ENCODE data around the gene TRAF3.

Gene TRAF3

GRCh38 chr14:102805941-102806340 is 28.7 kb downstream of the TRAF3 start:
- Histone ChIP-seq H3K36me3 (ENCODE audit: control insufficient read depth, insufficient read depth, low read length) (no peaks in the 10 kb centered on the region), H3K4me1 (ENCODE audit: control insufficient read depth, insufficient read depth, low read length) (no peaks in the 10 kb centered on the region), H3K9ac (ENCODE audit: low read length) (no peak overlapping the region), H3K27me3 (ENCODE audit: control insufficient read depth, insufficient read depth, low read length) (no peaks in the 10 kb centered on the region), H3K27ac (ENCODE audit: low read depth, low read length) (no peak overlapping the region), H3K4me3 (ENCODE audit: low read length) (no peak overlapping the region)

GRCh38 chr14:102806447-102806846 is 29.2 kb downstream of the TRAF3 start:
- Histone ChIP-seq H3K27me3 (ENCODE audit: control insufficient read depth, insufficient read depth, low read length) (no peaks in the 10 kb centered on the region), H3K9ac (ENCODE audit: low read length) (no peak overlapping the region), H3K4me1 (ENCODE audit: control insufficient read depth, insufficient read depth, low read length) (no peaks in the 10 kb centered on the region), H3K27ac (ENCODE audit: low read depth, low read length) (no peak overlapping the region), H3K36me3 (ENCODE audit: control insufficient read depth, insufficient read depth, low read length) (no peaks in the 10 kb centered on the region), H3K4me3 (ENCODE audit: low read length) (no peak overlapping the region)

- Histone ChIP-seq H3K36me3 (ENCODE audit: control insufficient read depth, insufficient read depth, low read length) (no peaks in the 10 kb centered on the region), H3K27ac (ENCODE audit: low read depth, low read length) (no peak overlapping the region), H3K9ac (ENCODE audit: low read length) (no peak overlapping the region), H3K4me1 (ENCODE audit: control insufficient read depth, insufficient read depth, low read length) (no peaks in the 10 kb centered on the region), H3K27me3 (ENCODE audit: control insufficient read depth, insufficient read depth, low read length) (no peaks in the 10 kb centered on the region), H3K4me3 (ENCODE audit: low read length) (no peak overlapping the region)
Measured at GRCh38 chr14:102807013-102807406, 29.8 kb downstream of the TRAF3 start.

- H3K27ac ChIP-seq (ENCODE audit: low read depth, low read length), result no peak overlapping the region
- H3K36me3 ChIP-seq (ENCODE audit: control insufficient read depth, insufficient read depth, low read length), result no peaks in the 10 kb centered on the region
- H3K27me3 ChIP-seq (ENCODE audit: control insufficient read depth, insufficient read depth, low read length), result no peaks in the 10 kb centered on the region
- no peak overlapping the region for H3K9ac ChIP-seq (ENCODE audit: low read length)
- H3K4me3 ChIP-seq (ENCODE audit: low read length), result no peak overlapping the region
- H3K4me1 ChIP-seq (ENCODE audit: control insufficient read depth, insufficient read depth, low read length), result no peaks in the 10 kb centered on the region
Measured at GRCh38 chr14:102809870-102810269, 32.6 kb downstream of the TRAF3 start.

GRCh38 chr14:102810523-102810922 is 33.3 kb downstream of the TRAF3 start:
- H3K4me3 ChIP-seq (ENCODE audit: low read length), result no peak overlapping the region
- H3K36me3 ChIP-seq (ENCODE audit: control insufficient read depth, insufficient read depth, low read length), result no peaks in the 10 kb centered on the region
- H3K27ac ChIP-seq (ENCODE audit: low read depth, low read length), result no peak overlapping the region
- H3K4me1 ChIP-seq (ENCODE audit: control insufficient read depth, insufficient read depth, low read length), result no peaks in the 10 kb centered on the region
- H3K27me3 ChIP-seq (ENCODE audit: control insufficient read depth, insufficient read depth, low read length), result no peaks in the 10 kb centered on the region
- H3K9ac ChIP-seq (ENCODE audit: low read length), result no peak overlapping the region

GRCh38 chr14:102811254-102811963 is 34.2 kb downstream of the TRAF3 start:
- no peak overlapping the region for H3K4me3 ChIP-seq (ENCODE audit: low read length)
- H3K9ac ChIP-seq (ENCODE audit: low read length), result no peak overlapping the region
- no peaks in the 10 kb centered on the region for H3K36me3 ChIP-seq (ENCODE audit: control insufficient read depth, insufficient read depth, low read length)
- H3K4me1 ChIP-seq (ENCODE audit: control insufficient read depth, insufficient read depth, low read length), result no peaks in the 10 kb centered on the region
- no peaks in the 10 kb centered on the region for H3K27me3 ChIP-seq (ENCODE audit: control insufficient read depth, insufficient read depth, low read length)
- no peak overlapping the region for H3K27ac ChIP-seq (ENCODE audit: low read depth, low read length)

- H3K4me3 ChIP-seq (ENCODE audit: low read length), result no peak overlapping the region
- no peaks in the 10 kb centered on the region for H3K36me3 ChIP-seq (ENCODE audit: control insufficient read depth, insufficient read depth, low read length)
- H3K4me1 ChIP-seq (ENCODE audit: control insufficient read depth, insufficient read depth, low read length), result no peaks in the 10 kb centered on the region
- H3K27me3 ChIP-seq (ENCODE audit: control insufficient read depth, insufficient read depth, low read length), result no peaks in the 10 kb centered on the region
- H3K27ac ChIP-seq (ENCODE audit: low read depth, low read length), result no peak overlapping the region
- H3K9ac ChIP-seq (ENCODE audit: low read length), result no peak overlapping the region
Measured at GRCh38 chr14:102811971-102812370, 34.7 kb downstream of the TRAF3 start.

- Histone ChIP-seq H3K27ac (ENCODE audit: low read depth, low read length) (no peak overlapping the region), H3K4me3 (ENCODE audit: low read length) (no peak overlapping the region), H3K9ac (ENCODE audit: low read length) (no peak overlapping the region), H3K36me3 (ENCODE audit: control insufficient read depth, insufficient read depth, low read length) (no peaks in the 10 kb centered on the region), H3K4me1 (ENCODE audit: control insufficient read depth, insufficient read depth, low read length) (no peaks in the 10 kb centered on the region), H3K27me3 (ENCODE audit: control insufficient read depth, insufficient read depth, low read length) (no peaks in the 10 kb centered on the region)
Measured at GRCh38 chr14:102813691-102814090, 36.4 kb downstream of the TRAF3 start.

GRCh38 chr14:102817318-102817717 is 40.1 kb downstream of the TRAF3 start:
- Histone ChIP-seq H3K36me3 (ENCODE audit: control insufficient read depth, insufficient read depth, low read length) (no peaks in the 10 kb centered on the region), H3K27me3 (ENCODE audit: control insufficient read depth, insufficient read depth, low read length) (no peaks in the 10 kb centered on the region), H3K4me3 (ENCODE audit: low read length) (no peak overlapping the region), H3K27ac (ENCODE audit: low read depth, low read length) (no peak overlapping the region), H3K4me1 (ENCODE audit: control insufficient read depth, insufficient read depth, low read length) (no peaks in the 10 kb centered on the region), H3K9ac (ENCODE audit: low read length) (no peak overlapping the region)

GRCh38 chr14:102817942-102818940 is 41.0 kb downstream of the TRAF3 start:
- no peak overlapping the region for H3K27ac ChIP-seq (ENCODE audit: low read depth, low read length)

GRCh38 chr14:102819176-102819628 is 42.0 kb downstream of the TRAF3 start:
- H3K36me3 ChIP-seq (ENCODE audit: control insufficient read depth, insufficient read depth, low read length), result no peaks in the 10 kb centered on the region
- H3K9ac ChIP-seq (ENCODE audit: low read length), result no peak overlapping the region
- H3K4me3 ChIP-seq (ENCODE audit: low read length), result no peak overlapping the region
- no peak overlapping the region for H3K27ac ChIP-seq (ENCODE audit: low read depth, low read length)
- no peaks in the 10 kb centered on the region for H3K4me1 ChIP-seq (ENCODE audit: control insufficient read depth, insufficient read depth, low read length)
- no peaks in the 10 kb centered on the region for H3K27me3 ChIP-seq (ENCODE audit: control insufficient read depth, insufficient read depth, low read length)

More at GRCh38 chr14:102817942-102818940, 41.0 kb downstream of the TRAF3 start:
- Histone ChIP-seq H3K36me3 (ENCODE audit: control insufficient read depth, insufficient read depth, low read length) (no peaks in the 10 kb centered on the region), H3K4me3 (ENCODE audit: low read length) (no peak overlapping the region), H3K27me3 (ENCODE audit: control insufficient read depth, insufficient read depth, low read length) (no peaks in the 10 kb centered on the region), H3K4me1 (ENCODE audit: control insufficient read depth, insufficient read depth, low read length) (no peaks in the 10 kb centered on the region), H3K9ac (ENCODE audit: low read length) (no peak overlapping the region)

GRCh38 chr14:102819747-102820330 is 42.6 kb downstream of the TRAF3 start:
- Histone ChIP-seq H3K27me3 (ENCODE audit: control insufficient read depth, insufficient read depth, low read length) (no peaks in the 10 kb centered on the region), H3K4me3 (ENCODE audit: low read length) (no peak overlapping the region), H3K27ac (ENCODE audit: low read depth, low read length) (no peak overlapping the region), H3K4me1 (ENCODE audit: control insufficient read depth, insufficient read depth, low read length) (no peaks in the 10 kb centered on the region), H3K9ac (ENCODE audit: low read length) (no peak overlapping the region), H3K36me3 (ENCODE audit: control insufficient read depth, insufficient read depth, low read length) (no peaks in the 10 kb centered on the region)

Measured in rectal smooth muscle tissue (tissue), 1 donor.